ENCODE data around the gene RBM34.

Gene RBM34

DNA sequence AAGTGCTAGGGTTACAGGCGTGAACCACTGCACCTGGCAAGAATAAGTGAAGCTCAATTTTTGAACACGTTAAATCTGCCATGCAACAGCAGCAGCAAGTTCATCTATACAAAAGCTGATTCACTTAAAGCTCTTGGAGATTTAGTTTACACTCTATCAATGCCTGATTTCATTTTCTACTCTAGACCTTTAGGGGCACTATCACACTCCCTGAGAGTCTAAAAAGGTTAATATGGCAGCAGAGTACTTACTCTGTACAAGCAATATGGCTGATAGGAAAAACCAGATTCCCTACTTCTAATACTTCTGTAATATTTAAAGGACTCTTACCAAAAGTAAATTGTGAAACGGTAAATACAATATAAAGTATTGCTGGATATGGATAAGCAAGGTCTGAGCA lies 4.8 kb downstream of the RBM34 start:
- no peak for DNase-seq (ENCODE audit: low read depth)

DNA sequence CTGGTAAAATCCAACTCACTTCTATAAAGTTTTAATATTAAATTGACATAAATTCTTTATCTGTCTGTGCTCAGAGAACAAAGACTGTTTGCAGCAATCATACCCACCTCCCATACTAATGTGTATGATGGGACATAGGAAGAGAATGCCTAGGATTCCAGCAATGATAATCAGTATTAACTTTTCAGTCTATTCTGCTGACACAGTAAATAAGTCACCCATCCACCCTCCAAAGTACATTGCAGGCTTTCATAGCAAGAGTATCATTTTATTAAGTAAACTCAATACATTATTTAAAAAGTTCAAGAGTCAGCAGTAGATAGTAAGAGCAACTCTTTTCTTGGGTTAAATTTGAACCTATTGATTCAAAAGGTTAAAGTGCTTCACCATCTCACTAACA lies 8.8 kb downstream of the RBM34 start:
- no peak for DNase-seq (ENCODE audit: low read depth)

DNA sequence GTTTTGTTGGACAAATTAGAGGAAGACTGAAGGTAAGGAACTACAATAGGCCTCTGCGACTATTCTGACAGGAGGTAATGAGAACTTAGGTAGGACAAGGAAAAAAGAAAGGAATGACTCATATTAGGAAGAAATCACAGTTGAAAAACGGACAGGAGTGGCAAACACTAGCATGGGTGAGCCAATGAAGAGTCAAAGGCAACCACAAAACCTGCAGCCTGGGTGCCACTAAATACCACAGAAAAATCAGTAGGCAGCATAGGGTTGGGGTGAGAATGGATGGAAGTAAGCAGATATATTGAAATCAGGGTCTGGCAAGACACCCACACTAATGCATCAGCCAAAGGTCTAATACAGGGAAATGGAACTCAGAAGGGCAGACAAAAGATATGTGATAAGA lies 10.0 kb downstream of the RBM34 start:
- no peak for DNase-seq (ENCODE audit: low read depth)

GRCh38 chr1:235149824-235150223 lies 11.2 kb downstream of the RBM34 start:
- no peak for DNase-seq (ENCODE audit: low read depth)

DNA sequence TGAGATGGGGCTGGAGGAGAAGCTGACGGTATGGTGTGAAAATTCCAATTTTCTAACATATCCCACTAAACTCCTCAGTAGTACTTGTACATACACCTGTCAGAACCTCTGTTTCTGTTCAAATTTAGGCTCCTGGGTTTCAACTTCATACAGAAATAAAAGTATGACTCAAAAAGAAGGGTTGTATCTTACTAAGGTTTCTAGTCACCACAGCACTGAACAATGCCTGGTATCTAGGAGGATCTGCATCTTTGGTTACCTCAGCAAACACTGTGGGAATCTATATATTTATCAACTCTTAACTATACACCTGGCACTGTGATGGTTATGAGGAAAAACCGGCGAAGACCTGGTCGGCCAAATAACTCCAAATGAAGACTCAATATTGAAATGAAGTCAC lies 13.8 kb downstream of the RBM34 start:
- no peak for DNase-seq (ENCODE audit: low read depth)

GRCh38 chr1:235145639-235146038 lies 15.4 kb downstream of the RBM34 start:
- no peak for DNase-seq (ENCODE audit: low read depth)

DNA sequence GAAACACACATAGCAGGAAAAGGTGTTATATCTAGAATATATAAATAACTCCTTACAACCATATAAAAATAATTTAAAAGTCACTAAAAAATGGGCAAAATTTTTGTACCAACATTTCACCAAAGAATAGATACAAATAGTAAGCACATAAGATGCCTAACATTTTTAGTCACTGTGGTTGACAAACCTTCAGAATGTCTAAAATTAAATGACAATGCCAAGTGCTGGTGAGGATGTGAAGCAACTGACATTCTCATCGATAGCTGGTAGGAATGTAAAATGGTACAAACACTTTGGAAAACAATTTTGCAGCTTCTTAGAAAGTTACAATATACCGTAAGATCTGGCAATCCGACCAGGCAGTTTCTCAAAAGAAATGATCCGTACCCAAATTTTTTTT lies 18.1 kb downstream of the RBM34 start:
- DNase-seq (ENCODE audit: low read depth), result no peak

DNA sequence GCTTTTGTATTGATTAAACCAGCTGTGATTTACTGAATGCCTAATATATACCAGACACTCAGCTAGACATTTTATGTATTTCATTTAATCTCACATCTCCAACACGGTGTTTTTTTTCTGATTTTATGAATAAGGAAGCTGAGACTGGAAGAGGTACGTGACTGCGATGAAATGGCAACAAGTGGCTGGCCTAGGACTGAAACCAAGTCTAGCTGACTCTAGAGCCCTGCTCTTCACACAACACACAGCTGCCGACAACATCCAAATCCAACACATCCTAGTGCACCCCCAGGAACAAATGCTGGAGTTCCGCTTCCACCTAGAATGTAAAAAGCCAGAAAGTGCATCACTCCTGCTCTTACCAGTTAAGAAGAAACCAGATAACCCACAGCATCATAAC lies 21.7 kb downstream of the RBM34 start:
- no peak for DNase-seq (ENCODE audit: low read depth)

- no peak for DNase-seq (ENCODE audit: low read depth)
Observed at GRCh38 chr1:235138821-235139220, 22.2 kb downstream of the RBM34 start.

DNA sequence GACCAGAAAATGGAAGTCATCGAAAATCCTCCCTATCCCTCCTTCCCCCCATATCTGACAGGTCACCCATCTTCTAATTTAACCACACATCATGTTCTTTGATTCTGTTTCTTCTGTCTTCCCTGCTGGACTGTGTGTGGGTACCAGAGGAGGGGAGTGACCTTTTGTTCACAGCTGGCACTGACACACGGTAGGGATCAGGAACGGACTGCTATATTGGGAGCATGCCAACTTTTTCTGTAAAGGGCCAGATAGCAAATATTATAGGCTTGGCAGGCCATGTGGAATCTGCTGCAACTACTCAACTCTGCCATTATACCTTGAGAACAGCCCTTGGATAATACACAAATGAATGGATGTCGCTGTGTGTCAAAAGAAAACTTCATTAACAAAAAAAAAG lies 24.9 kb downstream of the RBM34 start:
- no peak for DNase-seq (ENCODE audit: low read depth)

- no peak for DNase-seq (ENCODE audit: low read depth)
Observed at GRCh38 chr1:235134171-235134570, 26.9 kb downstream of the RBM34 start.

DNA sequence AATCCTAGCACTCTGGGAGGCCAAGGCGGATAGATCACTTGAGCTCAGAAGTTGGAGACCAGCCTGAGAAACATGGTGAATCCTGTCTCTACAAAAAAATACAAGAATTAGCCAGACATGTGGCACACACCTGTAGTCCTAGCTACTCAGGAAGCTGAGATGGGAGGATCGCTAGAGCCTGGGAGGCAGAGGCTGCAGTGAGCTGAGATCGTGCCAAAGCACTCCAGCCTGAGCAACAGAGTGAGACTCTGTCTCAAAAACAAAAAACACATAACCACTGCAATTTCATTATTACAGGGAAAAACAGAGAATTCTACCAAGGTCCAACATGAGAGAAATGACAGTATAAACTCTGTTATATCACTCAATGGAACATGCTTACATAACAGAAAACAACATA lies 28.0 kb downstream of the RBM34 start:
- DNase-seq (ENCODE audit: low read depth), result no peak

DNA sequence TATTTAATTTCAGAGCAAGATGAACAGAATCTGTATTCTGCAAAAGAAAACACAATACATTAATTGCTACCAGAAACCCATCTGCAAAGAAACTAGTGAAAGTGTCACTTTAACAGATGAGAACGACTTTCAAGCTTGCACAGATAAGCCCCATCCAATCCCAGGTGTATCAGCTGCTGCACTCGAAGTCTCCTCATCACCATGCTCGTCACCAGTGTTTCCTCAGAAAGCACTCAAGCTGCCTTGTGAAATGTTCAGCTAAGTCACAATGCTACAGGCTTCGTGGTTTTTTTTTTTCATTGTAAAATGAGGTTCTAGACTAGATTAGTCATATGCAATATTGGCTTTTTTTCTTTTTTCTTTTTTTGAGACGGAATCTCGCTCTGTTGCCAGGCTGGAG lies 29.1 kb downstream of the RBM34 start:
- DNase-seq (ENCODE audit: low read depth), result no peak

- DNase-seq (ENCODE audit: low read depth), result no peak
Observed at GRCh38 chr1:235130766-235131270, 30.2 kb downstream of the RBM34 start.

DNA sequence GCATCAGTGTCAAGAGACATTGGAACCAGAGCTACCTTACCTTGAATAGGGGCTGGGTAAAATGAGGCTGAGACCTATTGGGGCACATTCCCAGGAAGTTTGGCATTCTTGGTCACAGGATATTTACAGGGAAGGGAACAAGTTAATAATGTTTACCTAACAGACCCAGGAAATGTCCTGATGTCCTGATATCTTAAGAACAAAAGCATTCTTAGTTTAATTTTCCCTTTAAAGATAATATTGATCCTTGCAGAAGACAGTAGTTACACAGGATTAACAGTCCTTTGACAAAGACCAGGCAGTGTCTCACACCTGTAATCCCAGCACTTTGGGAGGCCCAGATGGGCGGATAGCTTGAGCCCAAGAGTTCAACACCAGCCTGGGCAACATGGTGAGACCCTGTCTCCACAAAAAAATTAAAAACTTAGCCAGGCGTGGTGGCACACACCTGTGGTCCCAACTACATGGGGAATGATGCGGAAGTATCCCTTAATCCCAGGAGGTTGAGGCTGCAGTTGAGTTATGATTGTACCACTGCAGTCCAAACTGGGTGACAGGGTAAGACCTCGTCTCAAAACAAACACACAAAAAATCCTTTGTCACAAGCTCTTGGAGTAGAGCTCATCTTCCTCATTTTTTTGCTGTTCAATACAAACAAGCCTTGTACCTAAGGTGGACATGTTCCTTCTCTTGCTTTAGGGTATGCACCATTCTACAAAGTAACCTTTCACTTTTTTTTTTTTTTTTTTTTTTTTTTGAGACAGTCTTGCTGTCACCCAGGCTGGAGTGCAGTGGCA lies 31.1 kb downstream of the RBM34 start:
- no peak for DNase-seq (ENCODE audit: low read depth)

DNA sequence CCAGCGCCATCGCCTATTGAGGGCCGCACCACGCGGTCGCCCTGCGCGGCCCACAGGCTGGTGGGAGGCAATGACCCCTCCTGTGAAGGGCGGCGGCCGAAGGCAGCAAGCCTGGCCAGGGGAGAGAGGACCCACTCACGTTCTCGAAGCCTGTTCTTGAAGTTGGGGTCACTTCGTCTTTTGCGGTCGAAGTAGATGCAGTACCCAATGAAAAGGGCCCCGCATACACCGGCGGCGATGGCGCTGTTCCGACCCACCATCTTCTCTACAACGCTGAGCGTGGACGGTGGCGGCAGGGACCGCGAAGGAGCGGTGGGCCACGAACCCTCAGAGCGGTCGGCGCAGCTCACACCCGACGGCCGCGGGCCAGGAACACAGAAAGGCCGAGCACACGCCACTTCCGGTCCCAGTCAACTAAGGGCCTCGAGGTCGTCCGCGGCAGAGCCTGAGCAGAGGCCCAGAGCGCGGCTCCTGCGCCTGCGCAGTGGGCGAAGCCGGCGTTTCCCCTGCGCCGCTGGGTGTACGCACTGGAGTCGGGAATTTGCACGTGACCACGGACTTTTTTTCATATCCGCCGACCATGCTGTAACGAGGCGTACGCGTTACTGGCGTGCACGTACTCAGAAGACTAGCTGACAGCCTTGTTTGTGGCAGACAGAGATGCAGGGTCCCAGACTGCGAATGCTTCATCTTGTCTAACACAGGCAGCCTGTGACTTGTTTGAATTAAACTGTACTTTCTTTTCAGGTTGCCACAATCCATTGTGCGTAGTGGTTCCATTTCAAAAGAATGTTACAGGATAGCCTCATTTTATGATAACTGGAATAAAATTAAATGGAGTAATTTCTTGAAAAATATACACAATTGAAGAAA lies 32.4 kb downstream of the RBM34 start, which contains the start of gene TOMM20:
Gene TOMM20, minus strand, starts transcription at position 382 of the 873 bp plus-strand sequence. Its CDS starts 122 bp downstream, at position 260.
- peak; percentile 86 for DNase-seq (ENCODE audit: low read depth)

DNA sequence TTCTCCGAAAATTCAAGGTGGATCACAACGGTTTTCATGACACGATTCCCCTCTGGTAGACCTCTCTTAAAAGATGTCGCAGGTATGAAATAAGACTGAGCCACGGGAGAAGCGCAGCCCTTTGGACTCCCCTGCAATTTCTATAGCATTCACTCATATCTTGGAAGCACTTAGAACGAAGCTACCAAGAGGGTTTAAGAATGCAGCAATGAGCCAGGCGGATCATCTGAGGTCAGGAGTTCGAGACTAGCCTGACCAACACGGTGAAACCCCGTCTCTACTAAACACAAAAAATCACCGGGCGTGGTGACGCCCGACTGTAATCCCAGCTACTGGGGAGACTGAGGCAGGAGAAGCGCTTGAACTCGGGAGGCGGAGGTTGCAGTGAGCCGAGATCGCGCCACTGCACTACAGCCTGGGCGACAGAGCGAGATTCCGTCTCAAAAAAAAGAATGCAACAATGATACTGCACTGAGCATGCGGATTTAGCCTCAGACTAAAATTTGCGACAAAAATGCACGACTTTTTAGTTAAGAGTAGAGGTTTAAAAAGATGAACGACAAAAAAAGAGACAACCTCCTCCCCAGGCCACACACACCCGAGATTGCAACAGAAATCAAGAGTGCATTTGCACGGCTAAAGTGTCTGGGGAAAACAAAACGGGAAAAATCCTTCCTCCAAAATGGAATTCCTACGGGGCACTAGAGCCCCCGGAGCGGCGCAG lies 33.2 kb downstream of the RBM34 start:
- no peak for DNase-seq (ENCODE audit: low read depth)

GRCh38 chr1:235127203-235127602 lies 33.8 kb downstream of the RBM34 start:
- DNase-seq (ENCODE audit: low read depth), result no peak

DNA sequence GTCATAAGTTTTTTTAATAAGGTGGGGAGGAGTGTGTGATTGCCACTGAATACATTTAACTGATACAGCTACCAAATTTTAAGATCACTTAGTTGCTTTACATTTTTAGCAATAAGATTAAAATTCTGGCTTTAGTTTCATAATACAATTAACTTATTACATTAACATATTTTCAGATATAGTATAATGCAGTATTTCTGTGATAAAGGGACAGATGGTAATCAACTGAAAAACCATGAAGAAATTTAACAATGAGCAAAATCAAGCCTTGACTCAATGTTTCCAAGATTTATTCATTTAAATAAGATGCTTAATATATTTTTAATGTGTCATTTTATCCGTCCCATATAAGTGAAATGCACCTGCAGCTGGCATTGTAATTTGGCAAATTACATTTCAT lies 36.4 kb downstream of the RBM34 start:
- DNase-seq (ENCODE audit: low read depth), result no peak

DNA sequence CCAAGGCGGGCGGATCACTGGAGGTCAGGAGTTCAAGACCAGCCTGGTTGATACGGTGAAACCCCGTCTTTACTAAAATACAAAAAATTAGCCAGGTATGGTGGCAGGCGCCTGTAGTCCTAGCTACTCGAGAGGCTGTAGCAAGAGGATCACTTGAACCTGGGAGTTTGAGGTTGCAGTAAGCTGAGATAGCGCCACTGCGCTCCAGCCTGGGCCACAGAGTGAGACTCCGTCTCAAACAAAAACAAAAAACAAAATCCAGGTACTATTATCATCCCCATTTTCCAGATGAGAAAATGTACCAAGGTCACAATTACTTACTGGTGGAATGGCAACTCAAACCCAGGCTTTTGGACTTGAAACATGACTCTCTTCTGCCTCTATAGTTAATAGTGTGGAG lies 36.9 kb downstream of the RBM34 start:
- DNase-seq (ENCODE audit: low read depth), result no peak

GRCh38 chr1:235122348-235122747 lies 38.7 kb downstream of the RBM34 start:
- no peak for DNase-seq (ENCODE audit: low read depth)

GRCh38 chr1:235113183-235113917 lies 47.7 kb downstream of the RBM34 start:
- no peak for DNase-seq (ENCODE audit: low read depth)
